Measurements from ENCODE around the gene ADAMTSL1.

Gene ADAMTSL1

GRCh38 chr9:18499980-18500379 lies 26.0 kb downstream of the ADAMTSL1 start:
- DNase-seq (ENCODE audit: low read depth in 1 of 2, low spot score in 1 of 2) = no peak

- DNase-seq (ENCODE audit: low read depth in 1 of 2, low spot score in 1 of 2) = no peak
Observed at GRCh38 chr9:18500451-18500850, 26.5 kb downstream of the ADAMTSL1 start.

GRCh38 chr9:18501949-18502348 lies 28.0 kb downstream of the ADAMTSL1 start:
- DNase-seq (ENCODE audit: low read depth in 1 of 2, low spot score in 1 of 2) = no peak

GRCh38 chr9:18502546-18502945 lies 28.6 kb downstream of the ADAMTSL1 start:
- no peak for DNase-seq (ENCODE audit: low read depth in 1 of 2, low spot score in 1 of 2)

- no peak for DNase-seq (ENCODE audit: low read depth in 1 of 2, low spot score in 1 of 2)
Observed at GRCh38 chr9:18504707-18505106, 30.8 kb downstream of the ADAMTSL1 start.

- no peak for DNase-seq (ENCODE audit: low read depth in 1 of 2, low spot score in 1 of 2)
Observed at GRCh38 chr9:18507151-18507550, 33.2 kb downstream of the ADAMTSL1 start.

GRCh38 chr9:18516514-18516913 lies 42.6 kb downstream of the ADAMTSL1 start:
- no peak for DNase-seq (ENCODE audit: low read depth in 1 of 2, low spot score in 1 of 2)

GRCh38 chr9:18516965-18517364 lies 43.0 kb downstream of the ADAMTSL1 start:
- no peak for DNase-seq (ENCODE audit: low read depth in 1 of 2, low spot score in 1 of 2)

- DNase-seq (ENCODE audit: low read depth in 1 of 2, low spot score in 1 of 2) = no peak
Observed at GRCh38 chr9:18520416-18521047, 46.6 kb downstream of the ADAMTSL1 start.

GRCh38 chr9:18526685-18527084 lies 52.7 kb downstream of the ADAMTSL1 start:
- no peak for DNase-seq (ENCODE audit: low read depth in 1 of 2, low spot score in 1 of 2)

GRCh38 chr9:18531136-18532065 lies 57.4 kb downstream of the ADAMTSL1 start:
- DNase-seq (ENCODE audit: low read depth in 1 of 2, low spot score in 1 of 2) = no peak

- DNase-seq (ENCODE audit: low read depth in 1 of 2, low spot score in 1 of 2) = no peak
Observed at GRCh38 chr9:18534611-18535010, 60.7 kb downstream of the ADAMTSL1 start.

GRCh38 chr9:18536554-18536953 lies 62.6 kb downstream of the ADAMTSL1 start:
- DNase-seq (ENCODE audit: low read depth in 1 of 2, low spot score in 1 of 2) = no peak

- no peak for DNase-seq (ENCODE audit: low read depth in 1 of 2, low spot score in 1 of 2)
Observed at GRCh38 chr9:18539203-18539693, 65.3 kb downstream of the ADAMTSL1 start.

- DNase-seq (ENCODE audit: low read depth in 1 of 2, low spot score in 1 of 2) = no peak
Observed at GRCh38 chr9:18542837-18543405, 69.0 kb downstream of the ADAMTSL1 start.

- no peak for DNase-seq (ENCODE audit: low read depth in 1 of 2, low spot score in 1 of 2)
Observed at GRCh38 chr9:18543406-18544192, 69.6 kb downstream of the ADAMTSL1 start.

- DNase-seq (ENCODE audit: low read depth in 1 of 2, low spot score in 1 of 2) = no peak
Observed at GRCh38 chr9:18544456-18544855, 70.5 kb downstream of the ADAMTSL1 start.

- DNase-seq (ENCODE audit: low read depth in 1 of 2, low spot score in 1 of 2) = no peak
Observed at GRCh38 chr9:18545636-18546360, 71.8 kb downstream of the ADAMTSL1 start.

- DNase-seq (ENCODE audit: low read depth in 1 of 2, low spot score in 1 of 2) = no peak
Observed at GRCh38 chr9:18548456-18548855, 74.5 kb downstream of the ADAMTSL1 start.

GRCh38 chr9:18549772-18550171 lies 75.8 kb downstream of the ADAMTSL1 start:
- no peak for DNase-seq (ENCODE audit: low read depth in 1 of 2, low spot score in 1 of 2)
